Measurements from ENCODE around the gene FUBP3.

- TF ChIP-seq CTCF (IDR thresholded peaks at IDR 0.05 in 8 of 11, conservative IDR thresholded peaks at IDR 0.05 in 3 of 11) (no peak), POLR2A (IDR thresholded peaks at IDR 0.05) (no peak)
These were observed 42.7 kb upstream of the FUBP3 start for GRCh38 chr9:130536701-130537107.
